DND-41 (cell line): ENCODE results near the gene UAP1L1.
A peak's percentile ranks its signal among the peaks of the same experiment; 100 is the strongest.

Experiments used
- ATAC-seq: fragments of 200-7000 bp; cut with Tn5 transposase; 3 replicates; pipeline ENCODE4 v1.9.1; 2021; ENCODE audit warnings: low read depth; ENCODE audit not compliant: insufficient read depth
- DNase-seq: peaks from one replicate; pipeline ENCODE4 v3.0.0-alpha.2; 2020
- H2AFZ ChIP-seq: 2 replicates; pipeline ENCODE4 v1.6.0; 2012; ENCODE audit warnings: low read depth, low read length
- H3K27ac ChIP-seq: 2 replicates; pipeline ENCODE4 v1.5.1; 2012; ENCODE audit warnings: low read length, inconsistent platforms
- H3K27me3 ChIP-seq: fragments of 200-600 bp; sonication (generic); 2 replicates; pipeline ENCODE4 v1.6.0; 2012; ENCODE audit warnings: low read length, mild to moderate bottlenecking, inconsistent platforms; ENCODE audit not compliant: insufficient read depth, poor library complexity
- H3K36me3 ChIP-seq: 2 replicates; pipeline ENCODE4 v1.5.1; 2012; ENCODE audit warnings: low read length, inconsistent platforms; ENCODE audit not compliant: insufficient read depth
- H3K4me1 ChIP-seq: 2 replicates; pipeline ENCODE4 v1.5.1; 2012; ENCODE audit warnings: mild to moderate bottlenecking, low read length; ENCODE audit not compliant: insufficient read depth
- H3K4me2 ChIP-seq: 2 replicates; pipeline ENCODE4 v1.6.0; 2012; ENCODE audit warnings: mild to moderate bottlenecking, moderate library complexity, low read length, inconsistent platforms; ENCODE audit not compliant: insufficient read depth
- H3K4me3 ChIP-seq, 2 experiments: fragments of 200-600 bp in 1 of 2; shearing (Covaris generic) in 1 of 2; 2 replicates each; pipeline ENCODE4 v1.5.1; 2012 to 2016; ENCODE audit warnings: inconsistent platforms in 2 of 2, low read length in 2 of 2, mild to moderate bottlenecking in 2 of 2, low read depth in 1 of 2, moderate library complexity in 1 of 2
- H3K79me2 ChIP-seq: 2 replicates; pipeline ENCODE4 v1.6.0; 2012; ENCODE audit warnings: low read length, inconsistent platforms; ENCODE audit not compliant: insufficient read depth
- H3K9ac ChIP-seq: 2 replicates; pipeline ENCODE4 v1.6.0; 2012; ENCODE audit warnings: low read depth, mild to moderate bottlenecking, inconsistent platforms, low read length, moderate library complexity
- H3K9me3 ChIP-seq: 2 replicates; pipeline ENCODE4 v1.5.1; 2012; ENCODE audit warnings: low read length, moderate library complexity, mild to moderate bottlenecking, inconsistent platforms; ENCODE audit not compliant: insufficient read depth, severe bottlenecking
- H4K20me1 ChIP-seq: 2 replicates; pipeline ENCODE4 v1.6.0; 2012; ENCODE audit warnings: low read length; ENCODE audit not compliant: insufficient read depth
- CTCF ChIP-seq: IDR thresholded peaks from 2 replicates; pipeline ENCODE4 v1.5.1; 2012; ENCODE audit warnings: borderline replicate concordance, low read length, moderate library complexity, mild to moderate bottlenecking; ENCODE audit not compliant: poor library complexity, severe bottlenecking; ENCODE audit errors: extremely low read depth
- EZH2 ChIP-seq: IDR thresholded peaks from 3 replicates; pipeline ENCODE4 v1.6.1; 2012; ENCODE audit warnings: borderline replicate concordance, low read depth, mild to moderate bottlenecking, moderate library complexity, low read length, inconsistent platforms; ENCODE audit not compliant: severe bottlenecking

UAP1L1 gene

DNA sequence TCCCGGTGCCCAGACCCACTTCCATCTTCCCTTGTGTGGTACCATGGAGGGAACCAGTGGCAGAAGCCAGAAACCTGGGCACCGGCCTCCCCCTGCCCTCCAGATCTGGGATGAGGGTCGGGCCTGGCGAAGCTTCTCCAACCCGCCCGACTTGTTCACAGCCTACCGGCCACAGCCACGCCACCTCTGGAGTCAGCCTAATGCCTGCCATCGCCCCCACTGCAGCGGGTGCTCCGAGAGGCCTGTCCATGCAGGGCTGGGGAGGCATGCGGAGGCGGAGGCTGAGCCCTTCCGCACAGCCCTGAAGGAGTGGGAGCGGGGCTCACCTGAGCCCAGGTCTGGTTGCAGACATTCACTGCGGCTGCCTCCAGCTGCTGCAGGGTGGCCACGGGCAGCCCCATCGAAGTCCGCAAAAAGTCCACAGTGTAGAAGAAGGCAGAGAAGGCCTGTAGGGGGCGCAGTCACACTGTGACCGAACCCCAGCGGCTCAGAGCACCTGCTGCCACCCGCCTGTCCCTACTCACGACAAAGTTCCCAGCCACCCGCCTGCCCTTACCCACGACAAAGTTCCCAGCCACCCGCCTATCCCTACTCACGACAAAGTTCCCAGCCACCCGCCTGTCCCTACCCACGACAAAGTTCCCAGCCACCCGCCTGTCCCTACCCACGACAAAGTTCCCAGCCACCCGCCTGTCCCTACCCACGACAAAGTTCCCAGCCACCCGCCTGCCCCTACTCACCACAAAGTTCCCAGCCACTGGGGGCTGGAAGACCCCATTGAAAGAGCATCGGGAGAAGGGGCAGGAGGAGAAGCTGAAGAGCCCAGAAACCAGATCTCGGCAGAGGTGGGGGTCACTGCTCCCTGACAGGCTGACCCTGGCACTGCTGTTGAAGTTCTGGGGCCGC is 27.5 kb upstream of the UAP1L1 start:
- H3K4me3 ChIP-seq = no peak overlapping the region
- H3K27me3 ChIP-seq = peaks cover 28% of the 10 kb centered on the region
- peak; percentile 58 for ATAC-seq
- no peak overlapping the region for H3K27ac ChIP-seq
- H4K20me1 ChIP-seq = peaks cover 17% of the 10 kb centered on the region
- H3K4me2 ChIP-seq = no peak overlapping the region
- no peak overlapping the region for H3K9ac ChIP-seq
- no peaks in the 10 kb centered on the region for H3K4me1 ChIP-seq
- TF ChIP-seq EZH2 = peak; percentile 55
- peak; percentile 48 for TF ChIP-seq CTCF
- no peaks in the 10 kb centered on the region for H3K36me3 ChIP-seq
- no peak overlapping the region for H2AFZ ChIP-seq
- no peaks in the 10 kb centered on the region for H3K79me2 ChIP-seq
- DNase-seq = peak; percentile 36
- no peaks in the 10 kb centered on the region for H3K9me3 ChIP-seq

GRCh38 chr9:137050570-137050969 is 26.7 kb upstream of the UAP1L1 start:
- Histone ChIP-seq H3K36me3 (no peaks in the 10 kb centered on the region), H3K4me1 (no peaks in the 10 kb centered on the region), H3K9me3 (no peaks in the 10 kb centered on the region), H3K79me2 (no peaks in the 10 kb centered on the region), H3K27me3 (peaks cover 21% of the 10 kb centered on the region), H3K9ac (no peak overlapping the region), H3K4me3 (no peak overlapping the region), H3K4me2 (no peak overlapping the region), H4K20me1 (peaks cover 12% of the 10 kb centered on the region), H2AFZ (no peak overlapping the region), H3K27ac (no peak overlapping the region)
- ATAC-seq (no peak), DNase-seq (no peak)
- no peak for TF ChIP-seq EZH2
- no peak for TF ChIP-seq CTCF

- DNase-seq = no peak
- Histone ChIP-seq H3K9ac (no peak overlapping the region), H3K4me1 (no peaks in the 10 kb centered on the region), H3K4me2 (no peak overlapping the region), H2AFZ (no peak overlapping the region), H3K9me3 (no peaks in the 10 kb centered on the region), H3K36me3 (no peaks in the 10 kb centered on the region), H3K27me3 (peaks cover 16% of the 10 kb centered on the region), H3K27ac (no peak overlapping the region), H4K20me1 (peaks cover 7% of the 10 kb centered on the region), H3K79me2 (no peaks in the 10 kb centered on the region), H3K4me3 (no peak overlapping the region)
- ATAC-seq = no peak
- TF ChIP-seq EZH2 (no peak), CTCF (no peak)
Measured at GRCh38 chr9:137051145-137051724, 26.1 kb upstream of the UAP1L1 start.
